Trophoblast cell (in vitro differentiated cells and primary cell): ENCODE data around the gene MEX3A.
"Not testable (repeated sequence)": the region's sequence is repeated elsewhere in the genome, so short reads cannot be mapped to it uniquely, and the experiment has no call there.

Experiments used
- DNase-seq, 2 donors: peaks; one replicate each; pipeline ENCODE4 v3.0.0-alpha.2; 2016
- H2AFZ ChIP-seq: 2 replicates; pipeline ENCODE4 v1.6.1; 2013; ENCODE audit warnings: low read length, moderate library complexity, mild to moderate bottlenecking; ENCODE audit not compliant: insufficient read depth, poor library complexity
- H2AK5ac ChIP-seq: 2 replicates; pipeline ENCODE4 v1.6.1; 2013; ENCODE audit warnings: mild to moderate bottlenecking, low read length
- H2BK120ac ChIP-seq: 2 replicates; pipeline ENCODE4 v1.6.1; 2013; ENCODE audit warnings: low read length, mild to moderate bottlenecking, moderate library complexity; ENCODE audit not compliant: insufficient read depth, poor library complexity
- H2BK12ac ChIP-seq: 2 replicates; pipeline ENCODE4 v1.6.1; 2013; ENCODE audit warnings: mild to moderate bottlenecking, low read length, moderate library complexity
- H2BK5ac ChIP-seq: 2 replicates; pipeline ENCODE4 v1.6.1; 2013; ENCODE audit warnings: low read length, low read depth, moderate library complexity, mild to moderate bottlenecking; ENCODE audit not compliant: poor library complexity
- H3K14ac ChIP-seq: 2 replicates; pipeline ENCODE4 v1.6.1; 2013; ENCODE audit warnings: mild to moderate bottlenecking, low read length
- H3K18ac ChIP-seq: 2 replicates; pipeline ENCODE4 v1.6.1; 2013; ENCODE audit warnings: mild to moderate bottlenecking, low read length
- H3K23ac ChIP-seq: 2 replicates; pipeline ENCODE4 v1.6.1; 2013; ENCODE audit warnings: low read length
- H3K27ac ChIP-seq: 2 replicates; pipeline ENCODE4 v1.5.1; 2013; ENCODE audit warnings: low read depth, mild to moderate bottlenecking, inconsistent platforms, low read length, moderate library complexity
- H3K27me3 ChIP-seq: 2 replicates; pipeline ENCODE4 v1.6.1; 2013; ENCODE audit warnings: inconsistent platforms, mild to moderate bottlenecking, low read length, moderate library complexity; ENCODE audit not compliant: insufficient read depth
- H3K36me3 ChIP-seq, 2 experiments: 1 replicate in 1 of 2; 2 replicates in 1 of 2; pipeline ENCODE4 v1.6.1; 2013; ENCODE audit warnings: low read length in 2 of 2, mild to moderate bottlenecking in 2 of 2, moderate library complexity in 1 of 2; ENCODE audit not compliant: insufficient read depth in 2 of 2, control insufficient read depth in 1 of 2
- H3K4ac ChIP-seq: 2 replicates; pipeline ENCODE4 v1.6.1; 2013; ENCODE audit warnings: low read depth, mild to moderate bottlenecking, low read length, moderate library complexity
- H3K4me1 ChIP-seq, 2 experiments: 1 replicate in 1 of 2; 2 replicates in 1 of 2; pipeline ENCODE4 v1.6.1; 2013; ENCODE audit warnings: low read length in 2 of 2, mild to moderate bottlenecking in 2 of 2, moderate library complexity in 1 of 2; ENCODE audit not compliant: insufficient read depth in 2 of 2, control insufficient read depth in 1 of 2
- H3K4me2 ChIP-seq: 2 replicates; pipeline ENCODE4 v1.6.1; 2013; ENCODE audit warnings: inconsistent platforms, mild to moderate bottlenecking, low read length, moderate library complexity
- H3K4me3 ChIP-seq: 2 replicates; pipeline ENCODE4 v1.5.1; 2013; ENCODE audit warnings: mild to moderate bottlenecking, low read depth, low read length, inconsistent platforms
- H3K79me1 ChIP-seq: one replicate; pipeline ENCODE4 v1.6.1; 2013; ENCODE audit warnings: low read length
- H3K79me2 ChIP-seq: 2 replicates; pipeline ENCODE4 v1.6.1; 2013; ENCODE audit warnings: low read length, mild to moderate bottlenecking; ENCODE audit not compliant: control insufficient read depth, insufficient read depth, poor library complexity
- H3K9ac ChIP-seq: 2 replicates; pipeline ENCODE4 v1.6.1; 2013; ENCODE audit warnings: mild to moderate bottlenecking, low read length
- H3K9me3 ChIP-seq: 2 replicates; pipeline ENCODE4 v1.6.1; 2013; ENCODE audit warnings: low read depth, mild to moderate bottlenecking, control low read depth, inconsistent platforms, low read length; ENCODE audit not compliant: insufficient read depth
- H4K12ac ChIP-seq: 2 replicates; pipeline ENCODE4 v1.6.1; 2013; ENCODE audit warnings: low read depth, mild to moderate bottlenecking, low read length, moderate library complexity
- H4K8ac ChIP-seq: 2 replicates; pipeline ENCODE4 v1.6.1; 2013; ENCODE audit warnings: low read depth, mild to moderate bottlenecking, low read length, moderate library complexity
- H4K91ac ChIP-seq: one replicate; pipeline ENCODE4 v1.6.1; 2013; ENCODE audit warnings: low read depth, mild to moderate bottlenecking, low read length, moderate library complexity
- WGBS: extraction: QIAGEN DNeasy Blood & Tissue Kit; methylation state at CpG from one replicate; pipeline ENCODE4 v1.1.7; 2013; ENCODE audit warnings: missing lambda C conversion rate; ENCODE audit not compliant: insufficient read length, insufficient coverage; ENCODE audit errors: extremely low coverage; 5-methylcytosine and 5-hydroxymethylcytosine counted together

MEX3A gene

DNA sequence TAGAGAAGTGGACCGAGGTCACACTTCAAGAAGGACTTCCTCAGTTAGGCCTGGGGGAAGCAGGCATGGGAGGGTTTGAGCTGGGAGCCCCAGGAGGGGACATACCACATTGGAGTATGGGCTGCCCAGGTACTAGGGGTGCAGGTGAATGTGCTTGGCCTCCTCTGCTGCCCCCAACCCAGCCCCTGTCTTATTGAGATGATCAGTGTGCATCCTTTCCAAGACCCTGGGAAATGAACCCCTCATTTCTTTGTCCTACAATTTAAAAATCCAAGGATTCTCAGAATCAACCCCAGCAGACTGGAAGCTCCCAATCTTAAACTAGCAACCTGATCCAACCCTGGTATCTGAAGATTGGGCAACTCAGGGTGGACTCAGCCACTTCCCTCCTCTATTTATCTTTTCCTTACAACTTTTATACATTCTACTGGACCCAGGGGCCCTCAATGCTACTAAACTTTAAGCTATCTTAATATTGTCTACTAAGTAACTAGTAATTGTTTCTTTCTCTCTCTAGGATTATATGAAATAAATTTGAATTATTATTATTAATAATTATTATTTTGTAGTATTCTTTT, 9.1 kb downstream of the MEX3A start:
- Histone ChIP-seq H2AFZ (no peak overlapping the region), H3K79me2 (peaks cover 2% of the 10 kb centered on the region), H2BK12ac (no peak overlapping the region), H3K4me3 (no peak overlapping the region), H3K18ac (no peak overlapping the region), H2BK120ac (no peak overlapping the region), H3K36me3 (peaks cover 53 to 61% of the 10 kb centered on the region in 2 experiments), H2AK5ac (no peak overlapping the region), H4K8ac (no peak overlapping the region), H3K4ac (no peak overlapping the region), H3K23ac (no peak overlapping the region), H3K4me1 (peaks cover 8 to 17% of the 10 kb centered on the region in 2 experiments), H3K9me3 (peaks cover 6% of the 10 kb centered on the region), H3K79me1 (no peaks in the 10 kb centered on the region), H2BK5ac (no peak overlapping the region), H4K91ac (no peak overlapping the region), H3K14ac (no peak overlapping the region), H3K9ac (no peak overlapping the region), H4K12ac (no peak overlapping the region), H3K4me2 (no peak overlapping the region), H3K27me3 (no peaks in the 10 kb centered on the region), H3K27ac (no peak overlapping the region)
- no CpG with 5 or more reads among the region's 1 CpG for WGBS
- DNase-seq, result no peak

DNA sequence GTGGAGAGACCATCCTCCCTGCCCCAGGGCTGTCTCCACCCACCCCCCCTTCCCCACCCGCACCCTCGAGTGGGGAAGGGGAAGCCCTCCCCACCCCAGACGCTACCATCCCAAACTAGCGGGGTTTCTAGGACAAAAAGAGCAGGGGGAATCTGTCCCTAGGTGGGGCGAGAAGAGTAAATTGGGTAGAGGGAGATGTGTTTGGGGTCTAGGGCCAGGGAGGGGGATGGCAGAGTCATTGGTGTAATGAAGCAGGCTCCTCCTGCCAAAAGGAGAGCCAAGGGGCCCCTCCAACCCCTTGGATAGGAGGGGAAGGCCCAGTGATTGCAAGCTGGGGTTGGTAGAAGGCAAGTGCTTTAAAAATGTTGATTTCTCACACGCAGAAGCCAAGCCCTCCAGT, 10.0 kb downstream of the MEX3A start:
- no peak overlapping the region for H2BK5ac ChIP-seq
- no peak overlapping the region for H2AFZ ChIP-seq
- peaks cover 3% of the 10 kb centered on the region for H3K9me3 ChIP-seq
- H3K79me1 ChIP-seq, result no peaks in the 10 kb centered on the region
- no peak overlapping the region for H3K4me3 ChIP-seq
- H3K79me2 ChIP-seq, result no peaks in the 10 kb centered on the region
- WGBS, result no CpG with 5 or more reads among the region's 6 CpGs
- H2BK120ac ChIP-seq, result no peak overlapping the region
- no peak overlapping the region for H4K8ac ChIP-seq
- H3K23ac ChIP-seq, result no peak overlapping the region
- no peak overlapping the region for H4K91ac ChIP-seq
- no peak overlapping the region for H3K9ac ChIP-seq
- no peak for DNase-seq
- H4K12ac ChIP-seq, result no peak overlapping the region
- H3K36me3 ChIP-seq, result peaks cover 52 to 59% of the 10 kb centered on the region in 2 experiments
- no peak overlapping the region for H3K14ac ChIP-seq
- peaks cover 6 to 13% of the 10 kb centered on the region in 2 experiments for H3K4me1 ChIP-seq
- H2BK12ac ChIP-seq, result no peak overlapping the region
- no peaks in the 10 kb centered on the region for H3K27me3 ChIP-seq
- no peak overlapping the region for H3K18ac ChIP-seq
- H3K4me2 ChIP-seq, result no peak overlapping the region
- H3K4ac ChIP-seq, result no peak overlapping the region
- H3K27ac ChIP-seq, result no peak overlapping the region
- H2AK5ac ChIP-seq, result no peak overlapping the region

DNA sequence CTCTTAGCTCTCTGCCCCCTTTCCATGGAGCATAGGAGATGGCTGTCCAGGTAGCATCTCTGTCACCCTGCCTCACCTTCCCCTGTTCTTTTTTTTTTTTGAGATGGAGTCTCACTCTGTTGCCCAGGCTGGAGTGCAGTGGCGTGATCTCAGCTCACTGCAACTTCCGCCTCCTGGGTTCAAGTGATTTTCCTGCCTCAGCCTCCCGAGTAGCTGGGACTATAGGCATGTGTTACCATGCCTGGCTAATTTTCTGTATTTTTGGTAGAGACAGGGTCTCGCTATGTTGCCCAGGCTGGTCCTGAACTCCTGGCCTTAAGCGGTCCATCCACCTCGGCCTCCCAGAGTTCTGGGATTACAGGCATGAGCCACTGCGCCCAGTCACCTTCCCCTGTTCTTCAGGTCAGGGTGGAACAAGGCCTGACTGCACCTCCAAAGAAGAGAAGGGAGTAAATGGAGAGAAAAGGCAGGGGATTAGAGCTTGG, 10.9 kb downstream of the MEX3A start:
- not testable (repeated sequence) for H2AFZ ChIP-seq, H3K4me1 ChIP-seq, DNase-seq, H3K14ac ChIP-seq, H3K4me2 ChIP-seq, H2BK120ac ChIP-seq, H3K4me3 ChIP-seq, H3K9ac ChIP-seq, H2BK12ac ChIP-seq, H3K79me2 ChIP-seq, H4K12ac ChIP-seq, H3K27ac ChIP-seq, H3K23ac ChIP-seq, H3K79me1 ChIP-seq, H2BK5ac ChIP-seq, H3K4ac ChIP-seq, H4K91ac ChIP-seq, H4K8ac ChIP-seq, H2AK5ac ChIP-seq, H3K9me3 ChIP-seq, H3K18ac ChIP-seq, H3K27me3 ChIP-seq
- peaks cover 44 to 50% of the 10 kb centered on the region in 2 experiments for H3K36me3 ChIP-seq
- WGBS, result no CpG with 5 or more reads among the region's 7 CpGs

DNA sequence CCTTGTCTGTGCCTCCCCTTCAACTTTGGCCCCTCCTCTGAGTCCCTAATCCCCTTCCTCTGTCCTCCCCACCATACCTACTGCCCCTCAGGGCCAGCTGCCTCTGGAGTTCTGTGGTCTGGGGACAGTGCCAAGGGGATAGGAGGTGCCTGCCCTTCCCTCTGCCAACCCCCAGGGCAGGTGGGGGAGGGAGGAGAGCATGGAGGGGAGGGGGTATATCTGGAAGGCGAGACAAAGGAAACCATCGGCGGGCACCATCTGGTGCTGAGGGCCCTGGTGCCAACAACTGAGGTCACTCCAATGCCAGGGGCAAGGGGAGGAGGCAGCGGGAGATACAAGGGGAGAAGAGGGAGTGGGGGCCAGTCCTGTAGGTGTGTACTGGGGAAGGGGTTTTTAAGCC, 11.7 kb downstream of the MEX3A start:
- no peak overlapping the region for H4K12ac ChIP-seq
- no peak overlapping the region for H2AFZ ChIP-seq
- no peaks in the 10 kb centered on the region for H3K27me3 ChIP-seq
- no CpG with 5 or more reads among the region's 4 CpGs for WGBS
- no peaks in the 10 kb centered on the region for H3K9me3 ChIP-seq
- peaks cover 0 to 3% of the 10 kb centered on the region in 2 experiments for H3K4me1 ChIP-seq
- H2BK5ac ChIP-seq, result no peak overlapping the region
- H3K9ac ChIP-seq, result no peak overlapping the region
- no peak overlapping the region for H3K4me2 ChIP-seq
- H3K27ac ChIP-seq, result no peak overlapping the region
- H2AK5ac ChIP-seq, result no peak overlapping the region
- H2BK120ac ChIP-seq, result no peak overlapping the region
- no peak overlapping the region for H3K18ac ChIP-seq
- H3K14ac ChIP-seq, result no peak overlapping the region
- H2BK12ac ChIP-seq, result no peak overlapping the region
- no peaks in the 10 kb centered on the region for H3K79me1 ChIP-seq
- H3K4me3 ChIP-seq, result no peak overlapping the region
- no peak overlapping the region for H3K4ac ChIP-seq
- H4K8ac ChIP-seq, result no peak overlapping the region
- no peaks in the 10 kb centered on the region for H3K79me2 ChIP-seq
- peaks cover 35 to 42% of the 10 kb centered on the region in 2 experiments for H3K36me3 ChIP-seq
- H4K91ac ChIP-seq, result no peak overlapping the region
- no peak for DNase-seq
- no peak overlapping the region for H3K23ac ChIP-seq
